H1 (cell line): ENCODE data around the gene TFCP2L1. TPM values are rescaled to one million over a fixed set of nuclear protein-coding genes. Genes with fewer than 3 reads are reported as not detected.

Source experiments
- CHD1 ChIP-seq: IDR thresholded peaks from 2 replicates; pipeline ENCODE4 v1.6.1; 2012; ENCODE audit warnings: low read depth, low read length, improper control_type of control experiment
- NANOG ChIP-seq: IDR thresholded peaks from 2 replicates; pipeline ENCODE4 v1.6.1; 2011; ENCODE audit warnings: low read length, low read depth, mild to moderate bottlenecking, inconsistent platforms; ENCODE audit not compliant: insufficient read depth, poor library complexity, severe bottlenecking
- polyA plus RNA-seq, 7 experiments: library from polyadenylated mRNA; depleted of rRNA in 3 of 7; stranded (reverse) in 5 of 7; unstranded in 2 of 7; fragments of >200 nt in 5 of 7; fragments of 200-250 nt in 2 of 7; gene quantifications; 1 replicate in 5 of 7; 2 replicates in 1 of 7; 4 replicates in 1 of 7; pipeline versions ENCODE4 v1.2.1 to v1.2.3, GENCODE V29; 2011 to 2013; ENCODE audit warnings: missing spikeins in 2 of 7, mixed read lengths in 2 of 7
- total RNA-seq: library from RNA; stranded (reverse); fragmentation: NEBNext Ultra II Directional; extraction: Animal tissue kit (Norgen Biotek cat#: 25700); gene quantifications from 2 replicates; pipeline ENCODE4 v1.2.1, GENCODE V29; 2021

TFCP2L1 gene
- total and polyA plus RNA-seq, 2 of the 8 experiments (the other 6 are each of a cell fraction or from before 2014, with no cell fraction given): 1.5 to 3.8 TPM

DNA sequence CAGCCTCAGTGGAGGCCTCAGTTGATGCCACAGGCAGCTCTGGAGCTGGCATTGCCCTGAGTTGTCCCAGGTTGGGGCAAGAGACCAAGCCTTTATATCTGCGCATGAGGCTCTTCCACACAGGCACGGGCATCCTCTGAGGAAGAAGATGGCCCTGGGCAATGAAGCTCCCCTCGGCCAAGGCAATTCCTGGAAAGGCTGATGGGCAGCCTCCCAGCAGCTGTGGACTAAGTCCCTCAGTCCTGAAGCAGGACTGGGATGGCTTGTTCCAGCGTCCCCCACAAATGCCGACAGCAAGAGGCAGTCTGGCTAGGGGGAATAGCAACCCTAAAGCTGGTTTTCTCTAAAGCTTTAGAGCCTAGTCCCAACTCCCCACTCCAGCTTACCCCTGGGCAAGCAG lies 90.0 kb downstream of the TFCP2L1 start (continued):
- TF ChIP-seq NANOG: no peak
- TF ChIP-seq CHD1: no peak
